GM18867 (cell line): Measurements from ENCODE around the gene PKM.
A peak's percentile ranks its signal among the peaks of the same experiment; 100 is the strongest.

Experiments used
- ATAC-seq: cut with Tn5 transposase; IDR thresholded peaks from one replicate; pipeline ENCODE4 v1.9.1; 2021; ENCODE audit warnings: mild to moderate bottlenecking, moderate library complexity; ENCODE audit not compliant: unreplicated experiment

Gene PKM

GRCh38 chr15:72202302-72202701 lies 28.7 kb downstream of the PKM start:
- ATAC-seq, result no peak

- no peak for ATAC-seq
These were observed 29.5 kb downstream of the PKM start for GRCh38 chr15:72201391-72201921.

GRCh38 chr15:72200395-72201237 lies 30.4 kb downstream of the PKM start:
- ATAC-seq, result no peak

GRCh38 chr15:72199721-72200212 lies 31.2 kb downstream of the PKM start:
- peak; percentile 32 for ATAC-seq

- no peak for ATAC-seq
These were observed 31.8 kb downstream of the PKM start for GRCh38 chr15:72199205-72199515.

GRCh38 chr15:72198356-72199204 lies 32.4 kb downstream of the PKM start:
- ATAC-seq, result no peak

GRCh38 chr15:72197460-72198355 lies 33.3 kb downstream of the PKM start, which contains the start of gene GRAMD2A:
Gene GRAMD2A (minus strand): TSS chr15:72197787.
- ATAC-seq, result no peak

- no peak for ATAC-seq
These were observed 33.9 kb downstream of the PKM start for GRCh38 chr15:72197041-72197459.

- no peak for ATAC-seq
These were observed 34.5 kb downstream of the PKM start for GRCh38 chr15:72196409-72197040.

- ATAC-seq, result no peak
These were observed 35.9 kb downstream of the PKM start for GRCh38 chr15:72195101-72195511.

- no peak for ATAC-seq
These were observed 37.1 kb downstream of the PKM start for GRCh38 chr15:72193836-72194396.

- no peak for ATAC-seq
These were observed 38.6 kb downstream of the PKM start for GRCh38 chr15:72192416-72192815.

GRCh38 chr15:72189250-72189902 lies 41.6 kb downstream of the PKM start:
- ATAC-seq, result no peak

- no peak for ATAC-seq
These were observed 46.7 kb downstream of the PKM start for GRCh38 chr15:72184165-72184811.

GRCh38 chr15:72183781-72184164 lies 47.2 kb downstream of the PKM start:
- no peak for ATAC-seq

- ATAC-seq, result no peak
These were observed 48.3 kb downstream of the PKM start for GRCh38 chr15:72182673-72183072.

- ATAC-seq, result no peak
These were observed 48.7 kb downstream of the PKM start for GRCh38 chr15:72182244-72182643.

- no peak for ATAC-seq
These were observed 50.1 kb downstream of the PKM start for GRCh38 chr15:72180761-72181324.
